Measurements from ENCODE around the gene MAP3K20.

The MAP3K20 gene

DNA sequence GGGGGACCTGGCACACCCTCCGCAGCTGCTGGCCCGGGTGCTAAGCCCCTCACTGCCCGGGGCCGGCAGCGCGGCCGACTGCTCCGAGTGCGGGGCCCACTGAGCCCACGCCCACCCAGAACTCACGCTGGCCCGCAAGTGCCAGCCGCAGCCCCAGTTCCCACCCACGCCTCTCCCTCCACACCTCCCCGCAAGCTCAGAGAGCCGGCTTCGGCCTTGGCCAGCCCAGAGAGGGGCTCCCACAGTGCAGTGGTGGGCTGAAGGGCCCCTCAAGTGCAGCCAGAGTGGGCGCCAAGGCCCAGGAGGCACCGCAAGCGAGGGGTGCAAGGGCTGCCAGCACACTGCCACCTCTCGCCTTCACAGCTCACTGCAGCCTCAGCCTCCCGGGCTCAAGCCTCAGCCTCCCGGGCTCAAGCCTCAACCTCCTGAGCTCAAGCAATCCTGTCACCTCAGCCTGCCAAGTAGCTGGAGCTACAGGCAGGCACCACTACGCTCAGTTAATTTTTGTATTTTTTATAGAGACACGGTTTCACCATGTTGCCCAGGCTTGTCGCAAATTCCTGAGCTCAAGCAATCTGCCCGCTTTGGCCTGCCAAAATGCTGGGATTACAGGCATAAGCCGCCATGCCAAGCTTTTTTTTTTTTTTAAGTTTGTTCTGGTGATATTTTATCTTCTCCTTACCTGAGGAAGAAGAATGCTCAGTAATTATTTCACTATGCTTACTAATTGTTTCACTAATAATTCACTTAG lies 207.3 kb downstream of the MAP3K20 start:
- no peak overlapping the region for H3K4me3 ChIP-seq (ENCODE audit: low read length)
- TF ChIP-seq, protein P1, sequence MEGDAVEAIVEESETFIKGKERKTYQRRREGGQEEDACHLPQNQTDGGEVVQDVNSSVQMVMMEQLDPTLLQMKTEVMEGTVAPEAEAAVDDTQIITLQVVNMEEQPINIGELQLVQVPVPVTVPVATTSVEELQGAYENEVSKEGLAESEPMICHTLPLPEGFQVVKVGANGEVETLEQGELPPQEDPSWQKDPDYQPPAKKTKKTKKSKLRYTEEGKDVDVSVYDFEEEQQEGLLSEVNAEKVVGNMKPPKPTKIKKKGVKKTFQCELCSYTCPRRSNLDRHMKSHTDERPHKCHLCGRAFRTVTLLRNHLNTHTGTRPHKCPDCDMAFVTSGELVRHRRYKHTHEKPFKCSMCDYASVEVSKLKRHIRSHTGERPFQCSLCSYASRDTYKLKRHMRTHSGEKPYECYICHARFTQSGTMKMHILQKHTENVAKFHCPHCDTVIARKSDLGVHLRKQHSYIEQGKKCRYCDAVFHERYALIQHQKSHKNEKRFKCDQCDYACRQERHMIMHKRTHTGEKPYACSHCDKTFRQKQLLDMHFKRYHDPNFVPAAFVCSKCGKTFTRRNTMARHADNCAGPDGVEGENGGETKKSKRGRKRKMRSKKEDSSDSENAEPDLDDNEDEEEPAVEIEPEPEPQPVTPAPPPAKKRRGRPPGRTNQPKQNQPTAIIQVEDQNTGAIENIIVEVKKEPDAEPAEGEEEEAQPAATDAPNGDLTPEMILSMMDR (conservative IDR thresholded peaks at IDR 0.05; ENCODE audit: low read depth, low read length): no peak
- no peak for DNase-seq (ENCODE audit: low read depth)

DNA sequence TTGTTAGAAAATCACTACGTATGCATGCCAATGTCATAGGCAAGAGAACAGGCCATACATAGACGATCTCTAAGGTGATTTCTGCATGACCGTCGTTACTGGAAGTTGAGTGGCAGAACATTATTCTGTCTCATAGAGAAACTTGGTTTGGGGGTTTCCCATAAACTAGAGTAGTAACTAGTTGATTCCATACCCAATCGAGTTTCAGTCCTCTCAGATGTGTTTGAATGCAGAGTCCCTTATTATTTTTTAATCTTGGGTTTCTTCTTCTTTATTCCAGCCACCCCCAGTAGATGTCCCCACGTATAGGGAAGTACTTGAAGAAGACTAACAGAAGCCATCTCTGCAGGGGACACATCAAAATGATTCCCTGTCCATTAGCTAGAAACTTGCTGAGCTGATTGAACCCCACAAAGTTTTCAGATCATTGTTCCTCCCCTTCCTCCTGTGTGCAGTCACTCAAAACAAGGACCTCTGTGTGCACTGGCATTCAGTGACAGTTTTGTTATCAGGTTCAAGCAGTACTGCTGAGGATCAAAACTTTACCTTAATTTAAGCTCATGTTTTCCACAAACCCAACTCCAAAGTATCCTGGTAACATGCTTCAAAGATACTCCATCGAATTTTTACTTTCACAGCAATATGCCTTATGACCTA lies 210.6 kb downstream of the MAP3K20 start:
- TF ChIP-seq, protein P1 (conservative IDR thresholded peaks at IDR 0.05; ENCODE audit: low read depth, low read length): no peak
- H3K4me3 ChIP-seq (ENCODE audit: low read length): no peak overlapping the region
- DNase-seq (ENCODE audit: low read depth): no peak

DNA sequence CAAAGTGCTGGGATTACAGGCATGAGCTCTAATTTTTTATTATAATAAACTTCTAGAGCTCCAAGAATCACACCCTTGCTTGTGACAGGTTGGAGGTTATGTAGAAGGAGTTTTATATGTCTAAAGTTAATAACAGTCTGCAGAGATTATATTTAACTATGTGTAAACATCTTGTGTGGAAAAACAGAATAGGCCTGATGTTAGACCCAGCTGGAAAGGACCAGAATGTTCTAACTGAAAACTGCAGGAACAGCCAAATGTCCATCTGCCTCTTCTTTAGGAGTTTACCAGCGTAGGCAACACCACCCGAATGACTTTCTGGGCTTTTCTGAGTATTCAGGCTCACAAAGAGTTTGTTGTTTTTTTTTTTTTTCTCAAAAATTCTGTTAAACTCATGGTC lies 211.9 kb downstream of the MAP3K20 start:
- TF ChIP-seq, protein P1 (conservative IDR thresholded peaks at IDR 0.05; ENCODE audit: low read depth, low read length): no peak
- DNase-seq (ENCODE audit: low read depth): no peak
- no peak overlapping the region for H3K4me3 ChIP-seq (ENCODE audit: low read length)

DNA sequence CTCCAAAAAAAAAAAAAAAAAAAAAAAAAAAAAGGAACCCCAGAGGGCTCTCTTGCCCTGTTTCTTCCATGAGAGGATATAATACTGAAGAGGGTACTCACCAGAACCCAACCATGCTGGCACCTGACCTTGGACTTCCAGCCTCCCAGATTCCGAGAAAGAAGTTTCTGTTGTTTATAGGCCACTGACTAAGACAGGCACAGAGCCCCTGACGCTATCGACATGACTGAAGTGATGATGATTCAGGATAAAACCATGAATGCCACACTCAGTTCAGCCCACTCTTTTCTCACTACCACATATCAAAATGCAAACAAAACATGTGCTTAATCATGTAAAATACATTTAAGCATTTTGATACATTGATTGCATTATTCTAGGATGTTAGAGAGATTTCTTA lies 212.9 kb downstream of the MAP3K20 start:
- TF ChIP-seq, protein P1 (conservative IDR thresholded peaks at IDR 0.05; ENCODE audit: low read depth, low read length): no peak
- H3K4me3 ChIP-seq (ENCODE audit: low read length): no peak overlapping the region
- DNase-seq (ENCODE audit: low read depth): no peak

DNA sequence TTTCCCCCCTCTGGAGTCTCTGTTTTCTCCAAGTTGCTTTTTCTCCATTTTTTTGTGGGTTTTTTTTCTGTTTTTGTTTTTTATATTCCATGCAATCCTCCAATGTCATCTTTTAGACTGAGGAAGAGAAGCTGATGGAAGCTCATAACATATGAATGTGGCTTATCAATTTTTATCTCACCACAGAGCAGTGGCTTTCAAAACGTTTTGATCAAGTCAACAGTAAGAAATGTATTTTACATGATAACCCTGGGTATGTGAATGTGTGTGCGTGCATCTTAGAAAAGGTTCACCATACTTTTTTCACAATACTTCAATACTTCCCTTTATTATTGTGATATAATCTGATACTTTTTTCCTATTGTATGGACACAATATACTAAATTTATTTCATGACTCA lies 214.4 kb downstream of the MAP3K20 start:
- DNase-seq (ENCODE audit: low read depth): no peak
- no peak overlapping the region for H3K4me3 ChIP-seq (ENCODE audit: low read length)
- TF ChIP-seq, protein P1 (conservative IDR thresholded peaks at IDR 0.05; ENCODE audit: low read depth, low read length): no peak

DNA sequence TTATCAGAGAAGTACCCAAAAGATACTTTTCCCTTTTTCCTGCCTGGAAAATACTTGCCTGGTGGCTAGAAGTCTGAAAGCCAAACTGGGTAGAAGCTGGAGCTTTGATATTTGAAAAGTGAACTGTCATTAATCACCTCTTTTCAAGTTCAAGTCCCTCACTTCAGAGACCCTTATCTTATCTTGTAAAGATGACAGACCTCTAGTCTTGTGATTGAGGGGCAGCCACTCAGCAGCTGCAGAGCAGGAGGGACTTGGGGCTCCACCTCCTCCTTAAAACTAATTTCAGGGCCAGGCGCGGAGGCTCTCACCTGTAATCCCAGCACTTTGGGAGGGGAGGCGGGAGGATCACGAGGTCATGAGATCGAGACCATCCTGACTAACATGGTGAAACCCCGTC lies 214.9 kb downstream of the MAP3K20 start:
- no peak overlapping the region for H3K4me3 ChIP-seq (ENCODE audit: low read length)
- TF ChIP-seq, protein P1 (conservative IDR thresholded peaks at IDR 0.05; ENCODE audit: low read depth, low read length): no peak
- no peak for DNase-seq (ENCODE audit: low read depth)

DNA sequence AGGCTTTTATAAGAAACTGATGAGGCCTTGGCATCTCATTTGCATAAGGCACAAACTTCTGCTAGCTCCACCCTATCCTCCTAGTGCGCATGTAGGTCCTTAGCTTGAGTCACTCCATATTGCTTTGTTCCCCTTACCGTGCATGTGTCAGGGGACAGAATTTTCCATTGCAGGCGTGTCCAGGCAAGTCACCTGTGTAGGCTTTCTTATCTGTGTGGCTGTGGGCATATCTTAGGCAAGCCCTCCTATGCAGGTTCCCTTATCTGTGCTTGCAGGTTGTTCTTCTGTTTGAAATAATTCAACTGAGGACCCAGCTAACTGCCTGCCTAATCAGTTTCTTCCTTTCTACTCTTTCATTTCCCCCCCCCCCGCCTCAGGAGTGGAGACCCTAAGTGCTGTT lies 215.8 kb downstream of the MAP3K20 start:
- no peak overlapping the region for H3K4me3 ChIP-seq (ENCODE audit: low read length)
- no peak for DNase-seq (ENCODE audit: low read depth)
- TF ChIP-seq, protein P1 (conservative IDR thresholded peaks at IDR 0.05; ENCODE audit: low read depth, low read length): no peak

All from retinal pigment epithelial cell (primary cell).